HG03135 (cell line): ENCODE results near the gene ABCC10.
"Not testable (repeated sequence)": the region's sequence is repeated elsewhere in the genome, so short reads cannot be mapped to it uniquely, and the experiment has no call there.

ENCODE experiments used
- ATAC-seq: cut with Tn5 transposase; IDR thresholded peaks from one replicate; pipeline ENCODE4 v1.9.1; 2021; ENCODE audit warnings: mild to moderate bottlenecking, moderate library complexity; ENCODE audit not compliant: unreplicated experiment

Gene ABCC10

DNA sequence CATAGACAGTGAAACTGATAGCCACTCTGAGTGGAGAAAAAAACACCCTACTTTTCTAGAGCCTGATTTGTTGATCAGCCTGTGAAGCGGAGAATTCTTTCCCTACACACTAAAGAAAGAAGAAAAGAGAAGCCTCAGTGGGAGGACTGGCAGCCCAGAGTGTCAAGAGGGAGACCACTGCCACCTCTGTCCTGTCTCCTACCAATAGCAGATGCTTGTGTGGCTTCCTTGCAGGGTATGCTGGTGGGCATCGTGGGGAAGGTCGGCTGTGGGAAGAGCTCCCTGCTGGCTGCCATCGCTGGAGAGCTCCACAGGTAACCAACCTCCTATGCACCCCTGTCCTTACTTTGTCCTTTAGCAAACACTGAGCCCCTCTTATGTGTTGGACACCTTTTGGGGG lies 10.4 kb downstream of the ABCC10 start:
- ATAC-seq: no peak

DNA sequence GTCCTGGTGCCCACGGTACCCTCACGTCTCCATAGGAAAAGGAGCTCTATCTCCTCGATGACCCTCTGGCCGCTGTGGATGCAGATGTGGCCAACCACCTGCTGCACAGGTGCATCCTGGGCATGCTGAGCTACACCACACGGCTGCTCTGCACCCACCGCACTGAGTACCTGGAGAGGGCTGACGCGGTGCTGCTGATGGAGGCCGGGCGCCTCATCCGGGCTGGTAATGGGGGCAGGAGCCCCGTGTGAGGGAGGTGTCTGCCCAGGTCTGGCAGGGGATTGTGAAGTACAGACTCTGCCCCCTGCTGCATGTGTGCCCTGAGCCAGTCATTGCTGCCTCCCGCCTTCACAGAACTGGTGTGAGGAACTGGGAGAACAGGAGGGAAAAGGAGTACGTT lies 15.6 kb downstream of the ABCC10 start:
- no peak for ATAC-seq

DNA sequence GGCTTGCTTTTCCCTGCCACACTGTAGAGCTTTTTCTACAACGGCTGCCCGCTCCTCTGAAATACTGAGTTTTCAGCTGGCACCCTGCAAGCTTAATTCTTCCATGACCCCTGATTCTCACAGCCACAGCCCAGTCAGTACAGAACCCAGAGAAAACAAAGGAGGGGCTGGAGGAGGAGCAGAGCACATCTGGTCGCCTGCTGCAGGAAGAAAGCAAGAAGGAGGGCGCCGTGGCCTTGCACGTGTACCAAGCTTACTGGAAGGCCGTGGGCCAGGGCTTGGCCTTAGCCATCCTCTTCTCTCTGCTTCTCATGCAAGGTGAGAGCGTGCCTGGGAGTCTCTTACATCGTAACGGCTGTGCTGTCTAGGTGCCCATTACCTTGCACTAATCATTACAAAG lies 16.7 kb downstream of the ABCC10 start:
- no peak for ATAC-seq

DNA sequence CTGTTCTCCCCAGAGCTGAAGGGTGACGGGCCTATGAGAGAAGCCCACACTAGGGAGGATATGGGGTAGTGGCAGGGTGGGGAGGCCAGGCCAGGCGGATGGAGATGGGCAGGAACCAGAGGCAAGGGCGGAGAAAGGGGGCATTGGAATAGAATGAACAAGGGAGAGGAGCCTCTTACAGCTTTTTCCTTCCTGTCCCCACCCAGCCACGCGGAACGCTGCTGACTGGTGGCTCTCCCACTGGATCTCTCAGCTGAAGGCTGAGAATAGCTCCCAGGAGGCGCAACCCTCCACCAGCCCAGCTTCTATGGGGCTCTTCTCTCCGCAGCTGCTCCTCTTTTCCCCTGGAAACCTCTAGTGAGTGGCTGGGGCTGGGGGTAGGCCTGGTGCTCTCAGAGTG lies 17.2 kb downstream of the ABCC10 start:
- ATAC-seq: no peak

DNA sequence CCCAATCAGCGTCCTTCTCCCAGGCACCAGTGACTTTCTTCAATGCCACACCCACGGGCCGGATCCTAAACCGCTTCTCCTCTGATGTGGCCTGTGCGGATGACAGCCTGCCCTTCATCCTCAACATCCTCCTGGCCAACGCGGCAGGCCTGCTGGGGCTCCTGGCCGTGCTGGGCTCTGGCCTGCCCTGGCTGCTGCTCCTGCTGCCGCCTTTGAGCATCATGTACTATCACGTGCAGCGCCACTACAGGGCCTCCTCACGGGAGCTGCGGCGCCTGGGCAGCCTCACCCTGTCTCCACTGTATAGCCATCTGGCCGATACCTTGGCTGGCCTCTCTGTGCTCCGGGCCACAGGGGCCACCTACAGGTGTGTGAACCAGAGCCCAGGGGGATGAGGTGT lies 18.2 kb downstream of the ABCC10 start:
- no peak for ATAC-seq

DNA sequence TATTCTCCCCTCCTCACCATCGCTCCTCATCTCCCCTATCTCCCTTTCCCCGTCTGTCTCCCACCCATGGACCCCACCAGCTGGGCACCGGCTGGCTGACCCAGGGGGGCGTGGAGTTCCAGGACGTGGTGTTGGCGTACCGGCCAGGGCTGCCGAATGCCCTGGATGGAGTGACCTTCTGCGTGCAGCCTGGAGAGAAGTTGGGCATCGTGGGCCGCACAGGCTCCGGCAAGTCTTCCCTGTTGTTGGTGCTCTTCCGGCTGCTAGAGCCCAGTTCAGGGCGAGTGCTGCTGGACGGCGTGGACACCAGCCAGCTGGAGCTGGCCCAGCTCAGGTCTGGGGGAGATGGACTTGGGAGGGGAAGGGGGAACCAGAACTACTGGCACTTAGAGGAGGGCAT lies 20.3 kb downstream of the ABCC10 start:
- no peak for ATAC-seq

DNA sequence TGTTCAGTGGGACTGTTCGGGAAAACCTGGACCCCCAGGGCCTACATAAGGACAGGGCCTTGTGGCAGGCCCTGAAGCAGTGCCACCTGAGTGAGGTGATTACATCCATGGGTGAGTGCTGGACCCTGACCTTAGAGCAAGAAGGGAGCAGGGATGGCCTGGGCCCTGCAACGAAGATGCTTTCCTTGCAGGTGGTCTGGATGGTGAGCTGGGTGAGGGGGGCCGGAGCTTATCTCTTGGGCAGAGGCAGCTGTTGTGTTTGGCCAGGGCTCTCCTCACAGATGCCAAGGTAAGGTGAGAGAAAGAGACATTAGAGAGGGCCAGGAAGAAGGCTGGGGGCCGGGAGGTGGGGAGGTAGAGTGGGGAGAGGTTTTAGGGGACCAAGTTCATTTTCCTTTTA lies 21.6 kb downstream of the ABCC10 start:
- no peak for ATAC-seq

DNA sequence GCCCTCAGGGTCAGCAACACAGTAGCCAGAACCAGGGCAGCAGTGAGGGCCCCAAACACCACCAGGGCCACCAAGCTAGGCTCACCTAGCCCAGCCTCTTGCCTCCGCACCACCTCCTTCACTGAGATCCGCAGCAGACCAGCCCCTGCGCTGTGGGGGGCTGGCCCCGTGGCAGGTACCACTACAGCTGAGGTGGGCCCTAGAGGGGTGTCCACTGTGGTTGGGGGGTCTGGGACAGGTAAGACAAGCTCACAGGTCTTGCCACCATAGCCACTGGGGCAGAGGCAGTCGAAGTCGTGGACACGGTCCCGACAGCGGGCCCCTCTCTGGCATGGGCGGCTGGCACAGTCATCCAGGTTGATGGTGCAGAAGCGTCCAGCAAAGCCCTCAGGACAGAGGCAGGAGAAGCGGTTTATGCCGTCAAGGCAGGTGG lies 23.4 kb downstream of the ABCC10 start:
- ATAC-seq: no peak

DNA sequence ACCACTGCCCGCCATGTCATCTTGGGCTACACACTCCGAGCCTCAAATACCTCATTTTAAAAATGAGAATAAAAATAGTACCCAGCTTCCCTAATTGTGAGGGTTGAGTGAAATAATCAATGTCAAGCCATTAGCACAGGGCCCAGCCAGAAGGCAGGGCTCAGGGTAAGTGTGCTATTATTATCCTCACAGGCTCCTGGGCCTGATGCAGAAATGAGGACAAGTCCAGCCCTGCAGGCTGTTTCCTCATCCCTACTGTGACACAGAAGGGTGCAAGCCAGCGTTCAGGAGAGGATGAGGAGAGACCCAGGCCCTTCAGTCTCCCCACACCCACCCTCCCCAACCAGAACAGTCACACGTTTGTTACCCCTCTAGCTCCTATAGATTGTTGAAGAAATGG lies 24.0 kb downstream of the ABCC10 start:
- no peak for ATAC-seq

DNA sequence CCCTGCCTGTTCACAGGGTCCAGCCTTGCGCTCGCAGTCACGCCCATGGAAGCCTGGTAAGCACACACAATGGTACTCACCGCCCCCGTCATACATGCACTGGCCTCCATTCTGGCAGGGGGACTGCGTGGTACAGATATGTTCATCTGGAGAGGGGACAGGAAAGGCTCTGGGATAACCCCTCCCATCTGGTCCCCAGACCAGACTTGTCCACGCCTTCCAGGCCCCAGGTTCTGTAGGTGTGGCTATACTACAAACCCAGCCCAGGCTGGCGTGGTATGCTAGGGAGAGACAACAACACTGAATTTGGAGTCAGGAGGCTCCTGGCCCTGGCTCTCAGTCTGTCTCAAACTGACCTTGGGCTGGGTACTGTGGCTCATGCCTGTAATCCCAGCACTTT lies 24.6 kb downstream of the ABCC10 start:
- ATAC-seq: no peak

DNA sequence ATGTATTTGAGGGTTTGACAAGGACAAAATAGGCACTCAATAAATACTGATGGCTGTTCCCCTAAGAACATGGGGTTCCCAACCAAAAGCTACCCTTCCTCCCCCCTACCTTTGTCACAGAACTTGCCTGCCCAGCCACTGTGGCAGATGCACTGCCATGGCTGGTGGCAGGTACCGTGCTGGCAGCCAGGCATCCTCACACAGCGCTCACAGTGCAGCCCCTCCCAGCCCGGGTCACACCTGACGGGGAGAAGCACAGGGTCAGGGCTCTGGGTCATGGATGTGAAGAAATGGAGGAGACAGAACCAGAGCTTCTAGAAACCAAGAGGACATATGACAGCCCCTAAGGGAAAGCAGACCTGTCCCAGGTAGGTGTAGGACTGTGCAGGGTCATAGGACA lies 25.6 kb downstream of the ABCC10 start:
- no peak for ATAC-seq

DNA sequence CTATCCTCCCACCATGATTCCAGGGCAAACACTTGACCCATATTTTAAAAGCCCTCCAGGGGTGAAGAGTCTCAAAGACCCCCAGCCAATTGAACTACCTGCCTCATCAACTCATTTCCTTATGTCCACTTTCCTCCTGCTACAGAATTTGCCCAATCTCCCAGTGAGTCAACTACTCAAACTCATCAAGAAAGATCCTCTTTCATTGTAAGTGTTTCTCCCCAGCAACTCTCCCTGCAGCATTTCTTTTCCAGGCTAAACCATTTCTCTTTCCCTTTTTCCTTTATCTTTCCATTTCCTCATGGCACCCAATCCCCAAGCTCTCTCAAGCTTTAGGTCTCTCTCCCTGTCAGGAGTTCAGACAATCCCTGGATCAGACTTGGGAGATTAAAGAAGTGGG lies 26.5 kb downstream of the ABCC10 start:
- ATAC-seq: no peak

DNA sequence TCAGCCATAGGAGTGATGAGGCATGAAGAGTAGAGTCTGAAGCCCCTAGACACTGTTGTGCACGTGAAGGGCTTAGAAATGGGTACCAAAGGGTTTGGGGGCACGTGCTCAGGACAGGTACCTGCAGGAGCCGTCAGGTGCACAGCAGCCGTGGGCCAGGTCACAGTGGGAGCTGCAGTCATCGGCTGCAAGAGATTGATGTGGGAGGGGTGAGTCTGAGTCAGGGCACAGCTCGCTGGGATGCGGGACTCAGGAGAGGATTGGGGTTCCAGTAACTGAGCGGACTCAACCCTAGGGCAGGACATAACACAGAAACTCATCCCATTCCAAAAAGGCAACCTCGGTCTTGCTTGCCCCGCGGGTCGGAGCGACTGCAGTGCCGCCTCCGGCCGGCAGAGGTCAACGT lies 27.0 kb downstream of the ABCC10 start:
- ATAC-seq: no peak

DNA sequence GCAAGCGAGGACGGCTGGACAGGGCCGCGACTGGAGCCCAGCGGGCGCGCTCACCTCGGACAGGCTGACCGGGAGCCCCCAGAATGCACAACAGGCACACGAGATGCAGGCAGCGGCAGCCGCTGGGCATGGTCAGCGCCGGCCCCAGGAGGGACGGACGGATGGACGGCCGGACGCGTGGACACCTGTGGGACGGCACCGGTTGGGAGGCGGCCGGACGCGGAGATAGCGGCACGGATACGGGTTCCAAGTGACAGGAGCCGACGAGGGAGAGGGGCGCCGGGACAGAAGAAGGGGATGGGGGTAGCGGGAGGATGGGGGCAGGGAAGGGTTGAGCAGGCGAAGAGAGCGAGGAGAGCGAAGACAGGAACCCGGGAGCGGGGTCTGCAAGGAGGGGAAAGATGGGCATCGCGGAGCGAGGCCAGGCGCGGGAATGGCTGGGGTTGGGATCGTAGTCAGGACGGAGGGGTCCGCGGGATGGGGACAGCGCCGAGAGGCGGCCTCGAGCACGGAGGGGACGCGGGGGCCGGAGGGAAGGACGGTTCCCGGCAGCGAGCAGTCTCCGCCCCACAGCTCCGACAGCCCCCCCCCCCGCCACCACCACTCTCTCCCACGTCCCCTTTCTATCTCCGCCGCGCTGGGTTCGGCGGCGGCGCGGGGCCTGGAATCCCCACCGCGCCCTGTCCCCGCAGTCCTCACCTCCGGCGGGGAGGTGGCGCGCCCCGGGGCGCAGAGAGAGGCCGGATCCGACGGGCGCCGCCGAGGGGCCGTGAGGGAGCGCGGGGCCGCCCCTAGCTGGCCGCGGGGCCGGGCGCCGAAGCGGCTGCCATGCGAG lies 27.6 kb downstream of the ABCC10 start:
- ATAC-seq: no peak

DNA sequence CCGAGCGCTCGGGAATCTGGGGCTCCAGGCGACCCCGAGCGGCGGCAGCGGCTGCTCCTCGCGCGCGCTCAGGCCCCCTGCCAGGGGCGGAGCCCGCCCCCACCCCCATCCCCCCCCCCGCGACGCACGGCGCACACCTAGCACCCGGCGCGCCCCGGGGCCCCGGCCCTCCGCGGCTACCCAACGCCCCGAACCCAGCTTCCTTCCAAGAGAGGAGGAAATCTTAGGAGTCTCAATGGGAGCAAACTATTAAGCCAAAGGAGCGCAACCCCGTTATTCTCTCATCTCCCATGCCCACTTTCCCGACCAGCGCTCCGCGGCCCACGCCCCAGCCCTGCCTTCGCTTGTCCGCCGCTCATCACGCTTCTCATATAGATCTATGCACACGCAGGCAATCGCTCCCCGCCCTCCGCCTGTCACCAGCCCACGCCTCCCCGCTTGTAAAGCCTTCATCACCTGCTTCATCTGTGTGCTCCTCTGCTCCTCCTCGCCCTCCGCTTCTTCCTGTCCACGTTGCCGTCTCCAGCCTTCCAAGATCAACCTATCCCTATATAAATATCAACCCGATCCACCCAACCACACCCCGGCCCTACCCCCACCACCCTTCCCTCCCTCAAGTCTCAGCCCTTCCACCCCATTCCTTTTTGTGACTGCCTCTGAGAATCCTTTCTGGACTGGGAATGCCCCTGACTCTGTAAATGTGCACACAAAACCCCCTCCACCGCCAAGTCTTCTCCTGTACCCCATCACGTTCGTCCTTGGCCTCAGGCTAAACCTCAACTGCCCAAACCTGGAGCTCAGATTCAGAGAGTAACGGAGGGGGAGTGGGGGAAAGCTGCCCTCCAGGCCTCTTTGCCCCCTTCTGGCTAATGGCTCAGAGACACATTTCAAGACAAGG lies 28.4 kb downstream of the ABCC10 start, which contains the start of gene DLK2:
DLK2 (minus strand) TSS at position 18 of the 898 bp plus-strand sequence. CDS start 723 bp downstream, outside the sequence.
- ATAC-seq: no peak

DNA sequence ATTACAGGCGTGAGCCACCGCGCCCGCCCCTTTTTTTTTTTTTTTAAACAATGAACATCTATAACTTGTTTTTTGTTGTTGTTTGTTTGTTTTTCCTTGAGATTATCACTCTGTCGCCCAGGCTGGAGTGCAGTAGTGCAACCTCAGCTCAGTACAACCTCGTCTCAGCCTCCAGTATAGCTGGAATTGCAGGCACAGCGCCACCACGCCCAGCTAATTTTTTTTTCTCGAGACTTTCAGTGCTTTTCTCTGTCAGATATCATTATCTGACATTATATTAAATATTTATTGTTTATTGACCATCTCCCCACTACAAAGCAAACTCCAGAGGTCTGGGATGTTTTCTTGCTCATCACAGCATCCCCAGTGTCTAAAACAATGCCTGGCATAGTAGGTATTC lies 30.3 kb downstream of the ABCC10 start:
- no peak for ATAC-seq

DNA sequence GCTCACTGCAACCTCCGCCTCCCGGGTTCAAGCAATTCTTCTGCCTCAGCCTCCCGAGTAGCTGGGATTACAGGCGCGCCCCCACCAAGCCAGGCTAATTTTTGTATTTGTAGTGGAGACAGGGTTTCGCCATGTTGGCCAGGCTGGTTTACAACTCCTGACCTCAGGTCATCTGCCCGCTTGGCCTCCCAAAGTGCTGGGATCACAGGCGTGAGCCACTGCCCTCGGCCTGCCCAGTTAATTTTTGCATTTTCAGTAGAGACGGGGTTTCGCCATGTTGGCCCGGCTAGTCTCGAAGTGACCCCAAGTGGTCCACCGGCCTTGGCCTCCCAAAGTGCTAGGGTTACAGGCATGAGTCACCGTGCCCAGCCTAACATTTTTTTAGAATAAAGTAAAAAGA lies 30.8 kb downstream of the ABCC10 start:
- ATAC-seq: not testable (repeated sequence)

DNA sequence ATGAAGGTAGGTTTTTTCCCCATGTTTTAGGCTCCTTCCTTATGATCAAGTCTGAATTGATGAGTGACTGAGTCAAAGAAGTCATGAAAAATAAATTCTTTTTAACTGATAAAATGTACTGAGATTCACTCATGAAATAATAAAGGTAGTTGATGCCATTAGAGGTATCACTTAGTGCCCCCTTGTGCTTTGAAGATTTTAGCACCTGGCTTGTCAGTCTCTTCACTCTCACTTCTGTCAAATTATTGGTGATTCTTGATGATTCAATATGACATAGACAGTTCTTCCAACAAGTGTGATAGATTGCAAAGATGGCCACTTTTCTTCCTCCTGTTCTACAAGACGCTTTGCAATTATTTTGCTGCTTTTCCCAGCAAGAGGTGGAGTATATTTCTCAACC lies 32.2 kb downstream of the ABCC10 start:
- ATAC-seq: no peak

DNA sequence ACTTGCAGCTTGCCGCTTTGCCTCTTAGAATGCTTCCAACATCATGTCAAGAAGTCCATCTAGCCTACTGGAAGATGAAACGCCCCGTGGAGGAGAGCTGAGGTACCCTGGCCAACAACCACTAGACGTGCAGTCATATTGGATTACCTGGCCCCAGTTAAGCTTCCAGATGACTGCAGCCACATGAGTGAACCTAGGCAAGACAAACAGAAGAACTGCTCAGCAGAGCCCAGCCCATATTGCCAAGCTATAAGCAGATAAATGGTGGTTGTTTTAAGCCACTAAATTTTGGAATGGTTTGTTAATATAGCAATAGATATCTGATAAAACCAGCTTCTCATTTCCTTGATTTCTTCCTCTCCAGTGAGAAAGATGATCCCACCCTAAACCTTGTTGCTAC lies 32.7 kb downstream of the ABCC10 start:
- ATAC-seq: no peak

DNA sequence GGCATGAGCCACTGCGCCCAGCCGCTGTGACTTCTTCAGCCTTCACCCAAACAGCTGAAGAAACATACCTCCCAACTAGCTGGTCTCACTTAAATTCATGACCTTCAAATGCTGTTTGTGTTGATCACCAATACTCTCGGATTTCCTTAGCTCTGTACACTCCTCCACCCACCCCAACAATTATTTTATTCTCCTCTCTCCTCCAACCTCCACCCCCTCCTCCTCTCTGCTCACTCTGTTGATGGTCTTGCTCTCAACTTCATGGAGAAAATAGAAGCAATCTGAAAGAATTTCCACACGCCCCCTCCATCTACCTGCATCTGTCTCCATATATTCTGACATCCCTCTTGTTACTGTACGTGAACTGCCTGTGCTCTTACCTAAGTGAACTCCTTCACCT lies 34.6 kb downstream of the ABCC10 start:
- ATAC-seq: no peak

DNA sequence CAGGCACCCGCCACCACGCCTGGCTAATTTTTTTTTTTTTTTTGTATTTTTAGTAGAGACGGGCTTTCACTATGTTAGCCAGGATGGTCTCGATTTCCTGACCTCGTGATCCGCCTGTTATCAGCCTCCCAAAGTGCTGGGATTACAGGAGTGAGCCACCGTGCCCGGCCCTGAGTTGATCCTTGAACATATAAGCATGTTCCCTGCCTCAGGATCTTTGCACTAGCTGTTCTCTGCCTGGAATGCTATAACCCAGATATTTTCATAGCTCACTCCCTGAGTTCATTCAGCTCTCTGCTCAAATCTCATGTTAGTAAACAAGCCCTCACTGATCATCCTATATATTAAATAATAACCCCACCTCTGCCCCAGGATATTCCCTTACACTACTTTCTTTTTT lies 37.0 kb downstream of the ABCC10 start:
- ATAC-seq: no peak

DNA sequence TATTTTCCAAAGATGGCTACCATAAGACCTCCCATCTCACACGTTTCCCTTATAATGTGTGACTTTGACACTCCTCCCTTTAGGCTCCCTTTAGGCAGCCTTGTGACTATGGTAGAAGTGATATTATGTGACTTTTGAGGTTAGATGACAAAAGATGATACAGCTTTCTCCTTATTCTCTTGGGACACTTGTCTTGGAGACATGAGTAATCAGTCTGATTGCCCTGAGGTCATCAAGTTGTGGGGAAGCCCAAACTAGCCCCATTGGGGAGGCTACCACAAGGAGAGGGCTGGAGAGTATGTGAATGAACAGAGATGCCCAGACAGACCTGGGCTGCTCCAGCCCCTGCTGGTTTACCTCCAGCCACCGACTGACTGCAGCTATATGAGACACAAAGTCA lies 38.6 kb downstream of the ABCC10 start:
- no peak for ATAC-seq
